Esophagus squamous epithelium (tissue), 5 donors: ENCODE data around the gene PIK3R5. TPM values are rescaled to one million over a fixed set of nuclear protein-coding genes. Genes with fewer than 3 reads are reported as not detected.

Source experiments
- DNase-seq: peaks from one replicate; lab custom pipeline; 2025; lab: John Stamatoyannopoulos, UW
- H3K27ac ChIP-seq, 4 donors: fragments of 200-600 bp; sonication (generic); one replicate each; pipeline ENCODE4 v1.5.1; 2016 to 2019; ENCODE audit warnings: mild to moderate bottlenecking in 1 of 4
- H3K27me3 ChIP-seq, 4 donors: fragments of 200-600 bp; sonication (generic); 1 replicate in 3 of 4; 2 replicates in 1 of 4; pipeline versions ENCODE4 v1.5.1 to v1.6.0; 2017 to 2021; ENCODE audit warnings: antibody characterized with exemption in 1 of 4
- H3K36me3 ChIP-seq, 3 donors: fragments of 200-600 bp; sonication (generic); one replicate each; pipeline ENCODE4 v1.5.1; 2016 to 2019
- H3K4me1 ChIP-seq, 3 donors: fragments of 200-600 bp; sonication (generic); one replicate each; pipeline ENCODE4 v1.5.1; 2017 to 2019
- H3K4me3 ChIP-seq, 4 donors: fragments of 200-600 bp; sonication (generic); 1 replicate in 3 of 4; 2 replicates in 1 of 4; pipeline ENCODE4 v1.5.1; 2016 to 2019; ENCODE audit warnings: mild to moderate bottlenecking in 2 of 4, moderate library complexity in 1 of 4
- H3K9me3 ChIP-seq, 3 donors: fragments of 200-600 bp; sonication (generic); one replicate each; pipeline ENCODE4 v1.5.1; 2016 to 2019
- CTCF ChIP-seq, 6 experiments: fragments of 450-650 bp in 4 of 6; fragments of 200-600 bp in 2 of 6; sonication (generic) in 2 of 6; IDR thresholded peaks; one replicate each; pipeline ENCODE4 v1.5.1; 2016 to 2019; ENCODE audit warnings: antibody characterized with exemption in 6 of 6, mild to moderate bottlenecking in 4 of 6, moderate library complexity in 4 of 6
- POLR2A ChIP-seq, 4 donors: fragments of 450-650 bp; IDR thresholded peaks; one replicate each; pipeline ENCODE4 v1.6.1; 2017; ENCODE audit warnings: antibody characterized with exemption in 4 of 4, mild to moderate bottlenecking in 4 of 4, moderate library complexity in 3 of 4
- WGBS, 2 donors: methylation state at CpG; one replicate each; pipeline ENCODE4 v1.1.5; 2018; 5-methylcytosine and 5-hydroxymethylcytosine counted together
- intact Hi-C: fragments of 100-400 bp; cut with DNase I; formaldehyde crosslinking; loops from one replicate; pipeline ENCODE4 v1.15.0; 2022
- total RNA-seq, 4 donors: library from RNA; depleted of rRNA; stranded (reverse); fragments of >200 nt; gene quantifications; one replicate each; pipeline ENCODE4 v1.1.0, GENCODE V29; 2016
- donor health status: DM: yes; HTN: yes; CAD: no.

PIK3R5 gene
- total RNA-seq, 4 donors from 2014 or later, result 1.8 to 8.8 (median 3.1) TPM

GRCh38 chr17:8837563-8838075 lies 127.9 kb downstream of the PIK3R5 start:
- H3K4me1 ChIP-seq, result no peaks in the 10 kb centered on the region
- peaks cover 0 to 46% (median 0%) of the 10 kb centered on the region in 4 donors for H3K27me3 ChIP-seq
- intact Hi-C loops, result no loop called here
- DNase-seq, result no peak
- TF ChIP-seq CTCF (IDR thresholded peaks at IDR 0.05) (no peak), POLR2A (IDR thresholded peaks at IDR 0.05) (no peak)
- no peak overlapping the region for H3K27ac ChIP-seq
- H3K9me3 ChIP-seq, result no peaks in the 10 kb centered on the region
- 26 to 37% methylated on average over 4 to 6 of the region's 8 CpGs for WGBS, 2 donors
- H3K4me3 ChIP-seq, result no peak overlapping the region
- no peaks in the 10 kb centered on the region for H3K36me3 ChIP-seq

- Histone ChIP-seq H3K27me3 (peaks cover 0 to 49% (median 0%) of the 10 kb centered on the region in 4 donors), H3K36me3 (no peaks in the 10 kb centered on the region), H3K4me1 (no peaks in the 10 kb centered on the region), H3K4me3 (no peak overlapping the region), H3K27ac (no peak overlapping the region), H3K9me3 (no peaks in the 10 kb centered on the region)
- no peak for DNase-seq
- TF ChIP-seq CTCF (IDR thresholded peaks at IDR 0.05) (no peak), POLR2A (IDR thresholded peaks at IDR 0.05) (no peak)
- intact Hi-C loops, result no loop called here
- 67 to 81% methylated on average over 11 to 13 of the region's 15 CpGs for WGBS, 2 donors
These were observed 128.5 kb downstream of the PIK3R5 start for GRCh38 chr17:8836821-8837562.

- intact Hi-C loops, result no loop called here
- Histone ChIP-seq H3K27me3 (peaks cover 0 to 55% (median 0%) of the 10 kb centered on the region in 4 donors), H3K9me3 (no peaks in the 10 kb centered on the region), H3K36me3 (no peaks in the 10 kb centered on the region), H3K4me3 (no peak overlapping the region), H3K4me1 (no peaks in the 10 kb centered on the region), H3K27ac (no peak overlapping the region)
- no peak for DNase-seq
- no peak for TF ChIP-seq CTCF (IDR thresholded peaks at IDR 0.05)
- no peak for TF ChIP-seq POLR2A (IDR thresholded peaks at IDR 0.05)
- WGBS, 2 donors, result 80 to 87% methylated on average over 3 to 6 of the region's 6 CpGs
These were observed 129.7 kb downstream of the PIK3R5 start for GRCh38 chr17:8835631-8836364.

GRCh38 chr17:8835106-8835505 lies 130.4 kb downstream of the PIK3R5 start:
- no peaks in the 10 kb centered on the region for H3K36me3 ChIP-seq
- H3K4me1 ChIP-seq, result no peaks in the 10 kb centered on the region
- intact Hi-C loops, result no loop called here
- no peak overlapping the region for H3K4me3 ChIP-seq
- DNase-seq, result no peak
- peaks cover 0 to 55% (median 0%) of the 10 kb centered on the region in 4 donors for H3K27me3 ChIP-seq
- 75 to 79% methylated on average over 8 of the region's 14 CpGs for WGBS, 2 donors
- no peaks in the 10 kb centered on the region for H3K9me3 ChIP-seq
- TF ChIP-seq POLR2A (IDR thresholded peaks at IDR 0.05) (no peak), CTCF (IDR thresholded peaks at IDR 0.05) (no peak)
- no peak overlapping the region for H3K27ac ChIP-seq
